NB4 (cell line): ENCODE measurements around the gene UST.

Experiments used
- DNase-seq: peaks from one replicate; pipeline ENCODE4 v3.0.0; 2010; ENCODE audit warnings: low read depth
- H3K4me3 ChIP-seq: one replicate; pipeline ENCODE4 v1.5.1; 2011; ENCODE audit warnings: mild to moderate bottlenecking, low read depth, low read length, moderate library complexity
- MYC ChIP-seq: IDR thresholded peaks from 2 replicates; pipeline ENCODE4 v1.6.1; 2011; ENCODE audit warnings: low read depth, low read length
- POLR2A ChIP-seq: IDR thresholded peaks from 2 replicates; pipeline ENCODE4 v1.6.1; 2011; ENCODE audit warnings: mild to moderate bottlenecking; ENCODE audit not compliant: insufficient read length; ENCODE audit errors: extremely low read depth
- TF ChIP-seq, protein P1 (sequence below): IDR thresholded peaks from one replicate; pipeline ENCODE4 v1.5.1; 2012; ENCODE audit warnings: low read depth, low read length
- TF ChIP-seq, protein P2 (sequence below): IDR thresholded peaks from 2 replicates; pipeline ENCODE4 v1.6.1; 2011; ENCODE audit warnings: low read depth, low read length

Gene UST

DNA sequence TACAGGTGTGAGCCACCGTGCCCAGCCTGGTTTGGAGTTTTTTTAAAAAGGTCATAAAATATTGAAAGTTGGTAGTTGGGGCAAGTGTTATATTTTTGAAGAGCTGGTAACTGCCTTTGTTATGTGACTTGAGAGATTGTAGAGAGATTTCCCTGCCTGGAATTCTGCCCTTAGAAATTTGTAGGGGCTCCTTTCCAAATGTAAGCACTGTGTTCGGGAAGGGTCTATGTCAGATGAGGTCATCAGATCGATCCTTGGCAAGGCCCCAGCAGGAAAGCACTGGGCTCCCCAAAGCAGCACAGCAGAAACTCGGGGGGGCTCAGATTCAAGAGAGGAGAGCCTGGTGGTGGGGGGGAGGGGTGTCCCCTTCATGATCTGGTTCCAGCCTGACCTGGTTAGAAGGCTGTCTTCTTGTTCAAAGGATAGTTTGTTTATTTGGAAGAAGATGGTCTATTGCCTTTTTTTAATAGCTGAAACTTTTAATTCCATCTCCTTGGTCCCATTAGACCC, 220.2 kb downstream of the UST start:
- TF ChIP-seq, protein P1, sequence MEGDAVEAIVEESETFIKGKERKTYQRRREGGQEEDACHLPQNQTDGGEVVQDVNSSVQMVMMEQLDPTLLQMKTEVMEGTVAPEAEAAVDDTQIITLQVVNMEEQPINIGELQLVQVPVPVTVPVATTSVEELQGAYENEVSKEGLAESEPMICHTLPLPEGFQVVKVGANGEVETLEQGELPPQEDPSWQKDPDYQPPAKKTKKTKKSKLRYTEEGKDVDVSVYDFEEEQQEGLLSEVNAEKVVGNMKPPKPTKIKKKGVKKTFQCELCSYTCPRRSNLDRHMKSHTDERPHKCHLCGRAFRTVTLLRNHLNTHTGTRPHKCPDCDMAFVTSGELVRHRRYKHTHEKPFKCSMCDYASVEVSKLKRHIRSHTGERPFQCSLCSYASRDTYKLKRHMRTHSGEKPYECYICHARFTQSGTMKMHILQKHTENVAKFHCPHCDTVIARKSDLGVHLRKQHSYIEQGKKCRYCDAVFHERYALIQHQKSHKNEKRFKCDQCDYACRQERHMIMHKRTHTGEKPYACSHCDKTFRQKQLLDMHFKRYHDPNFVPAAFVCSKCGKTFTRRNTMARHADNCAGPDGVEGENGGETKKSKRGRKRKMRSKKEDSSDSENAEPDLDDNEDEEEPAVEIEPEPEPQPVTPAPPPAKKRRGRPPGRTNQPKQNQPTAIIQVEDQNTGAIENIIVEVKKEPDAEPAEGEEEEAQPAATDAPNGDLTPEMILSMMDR, result no peak
- TF ChIP-seq, protein P2, sequence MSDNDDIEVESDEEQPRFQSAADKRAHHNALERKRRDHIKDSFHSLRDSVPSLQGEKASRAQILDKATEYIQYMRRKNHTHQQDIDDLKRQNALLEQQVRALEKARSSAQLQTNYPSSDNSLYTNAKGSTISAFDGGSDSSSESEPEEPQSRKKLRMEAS, result no peak
- TF ChIP-seq MYC, result no peak
- TF ChIP-seq POLR2A, result no peak
- no peak for DNase-seq
- H3K4me3 ChIP-seq, result no peak overlapping the region

DNA sequence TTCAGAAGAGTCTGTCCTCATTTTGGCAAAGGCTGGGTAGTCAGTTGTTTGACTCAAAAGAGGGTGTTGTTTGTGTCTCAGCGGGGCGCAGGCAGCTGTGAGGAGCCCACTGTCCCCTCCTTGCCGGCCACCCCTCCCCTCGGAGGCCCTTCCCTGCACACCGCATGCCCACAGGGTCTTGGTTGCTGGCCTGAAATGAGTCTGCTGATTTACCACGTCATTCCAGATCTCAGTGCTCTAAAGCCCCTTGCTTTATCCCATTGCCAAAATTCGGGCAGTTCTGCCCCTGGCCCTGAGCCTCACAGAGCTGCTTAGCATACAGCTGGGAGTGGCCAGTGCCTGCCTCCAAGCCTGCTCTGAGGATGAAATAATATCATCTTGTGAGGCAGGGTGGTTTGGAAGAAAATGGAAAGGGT, 220.7 kb downstream of the UST start:
- H3K4me3 ChIP-seq, result no peak overlapping the region
- no peak for DNase-seq
- TF ChIP-seq, protein P1, result no peak
- TF ChIP-seq, protein P2, result no peak
- TF ChIP-seq MYC, result no peak
- no peak for TF ChIP-seq POLR2A

DNA sequence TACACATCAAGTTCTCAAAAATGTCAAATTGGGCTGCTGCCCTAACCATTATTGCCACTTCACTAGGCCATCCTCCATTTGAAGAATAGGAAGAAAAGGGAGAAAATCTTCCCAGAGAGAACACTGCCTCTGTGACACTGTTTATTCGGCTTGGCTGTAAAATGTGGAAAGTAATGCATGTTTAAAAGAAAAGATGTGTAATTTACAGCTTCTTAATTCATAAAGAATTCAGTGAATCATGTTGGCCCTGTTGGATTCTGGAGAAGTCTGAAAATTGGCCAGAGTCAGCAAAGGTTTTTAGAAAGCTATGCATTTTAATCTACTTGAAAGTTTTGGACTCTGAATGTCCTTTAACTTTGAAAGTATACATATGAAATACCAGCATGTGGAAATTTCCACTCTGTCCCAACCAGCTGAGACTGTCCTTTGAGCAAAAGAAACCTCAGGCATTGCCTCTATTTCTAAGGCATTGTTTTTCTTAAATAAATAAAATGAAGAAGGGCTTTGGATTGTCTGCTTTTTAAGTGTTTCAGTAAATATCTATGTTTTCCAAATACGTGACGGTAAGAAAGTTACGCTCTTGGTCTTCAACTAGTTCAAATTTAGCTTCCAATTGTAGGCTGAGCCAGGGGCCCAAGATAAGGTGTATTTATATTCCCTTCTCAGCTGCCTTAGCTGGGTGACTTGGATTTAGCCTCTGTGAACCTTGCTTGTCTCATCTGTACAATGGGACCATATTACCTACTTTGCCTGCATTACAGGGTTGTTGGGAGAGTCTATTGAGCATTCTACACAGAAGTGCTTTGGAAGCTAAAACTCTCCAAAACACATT, 222.2 kb downstream of the UST start:
- H3K4me3 ChIP-seq, result no peak overlapping the region
- TF ChIP-seq MYC (no peak), POLR2A (no peak)
- TF ChIP-seq, protein P2, result no peak
- TF ChIP-seq, protein P1, result no peak
- DNase-seq, result no peak

GRCh38 chr6:148969603-148970061, 222.8 kb downstream of the UST start:
- no peak for DNase-seq

GRCh38 chr6:148971031-148971927, 224.4 kb downstream of the UST start:
- TF ChIP-seq, protein P1, result no peak
- TF ChIP-seq MYC (no peak), POLR2A (no peak)
- TF ChIP-seq, protein P2, result no peak
- H3K4me3 ChIP-seq, result no peak overlapping the region
- DNase-seq, result no peak

More at GRCh38 chr6:148969603-148970061, 222.8 kb downstream of the UST start:
- TF ChIP-seq MYC, result no peak
- no peak overlapping the region for H3K4me3 ChIP-seq
